Measurements from ENCODE around the gene CYP2W1.

CYP2W1 gene

DNA sequence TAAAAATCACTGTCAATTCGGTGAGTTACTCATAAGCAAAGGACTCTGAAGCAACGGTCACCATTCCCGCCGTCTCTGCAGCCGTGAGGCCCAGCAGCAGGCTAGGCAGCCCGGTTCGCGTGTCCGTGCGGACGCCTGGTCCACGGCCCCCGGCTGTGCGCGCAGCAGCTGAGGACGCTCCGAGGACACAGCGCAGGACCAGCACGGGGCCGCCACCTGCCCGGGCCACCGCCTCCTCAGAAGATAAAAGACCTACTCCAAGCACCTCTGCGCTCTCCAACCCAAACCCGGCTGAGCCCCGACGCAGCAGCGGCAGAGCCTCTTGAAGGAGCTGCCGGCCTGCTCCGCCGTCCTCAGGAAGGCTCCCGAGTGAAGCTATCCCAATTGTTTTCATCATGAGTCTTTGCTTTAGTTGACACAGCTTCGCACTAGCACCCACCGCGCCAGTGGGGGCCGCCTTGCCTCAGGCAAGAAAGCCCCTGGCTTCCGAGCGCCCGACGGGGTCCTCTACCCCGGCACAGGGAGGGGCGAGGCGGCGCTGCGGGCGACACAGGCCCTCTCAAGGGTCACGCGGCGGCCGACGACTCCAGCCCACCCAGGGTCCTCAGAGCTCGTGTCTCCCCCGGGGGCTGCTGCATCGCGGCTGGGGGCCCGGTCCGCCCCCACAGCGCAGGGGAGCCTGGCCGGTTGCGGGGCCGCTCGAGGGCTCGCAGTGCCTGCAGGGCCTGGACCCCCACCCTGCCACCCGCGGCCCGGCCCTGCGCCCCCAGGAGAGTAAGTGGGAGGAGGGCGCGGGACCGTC, 44.5 kb downstream of the CYP2W1 start:
- TF ChIP-seq, protein P1, sequence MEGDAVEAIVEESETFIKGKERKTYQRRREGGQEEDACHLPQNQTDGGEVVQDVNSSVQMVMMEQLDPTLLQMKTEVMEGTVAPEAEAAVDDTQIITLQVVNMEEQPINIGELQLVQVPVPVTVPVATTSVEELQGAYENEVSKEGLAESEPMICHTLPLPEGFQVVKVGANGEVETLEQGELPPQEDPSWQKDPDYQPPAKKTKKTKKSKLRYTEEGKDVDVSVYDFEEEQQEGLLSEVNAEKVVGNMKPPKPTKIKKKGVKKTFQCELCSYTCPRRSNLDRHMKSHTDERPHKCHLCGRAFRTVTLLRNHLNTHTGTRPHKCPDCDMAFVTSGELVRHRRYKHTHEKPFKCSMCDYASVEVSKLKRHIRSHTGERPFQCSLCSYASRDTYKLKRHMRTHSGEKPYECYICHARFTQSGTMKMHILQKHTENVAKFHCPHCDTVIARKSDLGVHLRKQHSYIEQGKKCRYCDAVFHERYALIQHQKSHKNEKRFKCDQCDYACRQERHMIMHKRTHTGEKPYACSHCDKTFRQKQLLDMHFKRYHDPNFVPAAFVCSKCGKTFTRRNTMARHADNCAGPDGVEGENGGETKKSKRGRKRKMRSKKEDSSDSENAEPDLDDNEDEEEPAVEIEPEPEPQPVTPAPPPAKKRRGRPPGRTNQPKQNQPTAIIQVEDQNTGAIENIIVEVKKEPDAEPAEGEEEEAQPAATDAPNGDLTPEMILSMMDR (IDR thresholded peaks at IDR 0.05; ENCODE audit: low read depth, low read length, missing control alignments): no peak
- peak overlapping the region; percentile 62 for H3K4me3 ChIP-seq (ENCODE audit: low read depth, low read length)
- in situ Hi-C loops (cut with HindIII; ENCODE audit: low sequenced_read_pairs): no loop called here
- DNase-seq (ENCODE audit: low read depth): no peak

DNA sequence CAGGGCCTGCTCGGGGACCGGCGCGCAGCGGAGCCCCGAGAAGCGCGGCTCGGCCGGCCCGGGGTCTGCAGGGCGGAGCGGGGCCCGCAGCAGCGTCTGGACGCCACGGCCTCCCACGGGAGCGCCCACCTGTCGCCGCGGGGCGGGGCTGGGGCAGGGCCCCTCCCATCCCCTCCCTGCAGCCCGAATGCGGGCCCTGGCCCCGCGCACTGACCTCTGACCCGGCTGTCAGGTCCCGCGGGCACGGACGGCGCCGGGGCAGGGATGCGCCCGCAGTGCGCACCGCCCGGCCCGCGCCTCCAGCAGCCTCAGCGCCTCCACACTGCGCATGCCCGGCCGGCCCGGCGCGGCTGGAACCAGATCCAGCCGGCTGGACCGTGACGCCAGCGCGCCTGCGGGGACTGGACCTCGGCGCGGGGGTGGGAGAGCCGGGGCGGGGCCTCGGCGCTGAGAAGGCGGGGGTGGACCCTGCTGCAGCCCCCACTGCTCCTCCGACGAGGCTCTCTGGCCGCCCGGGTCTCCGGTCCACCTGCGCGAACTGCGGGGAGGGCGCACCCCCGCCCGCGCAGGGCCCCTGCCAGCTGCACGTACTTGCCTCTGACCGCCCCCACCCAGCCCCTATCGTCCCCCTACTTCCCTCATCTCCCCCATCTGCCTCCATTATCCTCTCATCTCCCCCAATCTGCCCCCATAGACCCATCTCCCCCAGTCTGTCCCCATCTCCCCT, 45.2 kb downstream of the CYP2W1 start:
- TF ChIP-seq, protein P1 (IDR thresholded peaks at IDR 0.05; ENCODE audit: low read depth, low read length, missing control alignments): no peak
- in situ Hi-C loops (cut with HindIII; ENCODE audit: low sequenced_read_pairs): no loop called here
- peak overlapping the region; percentile 62 for H3K4me3 ChIP-seq (ENCODE audit: low read depth, low read length)
- peak; percentile 49 for DNase-seq (ENCODE audit: low read depth)

DNA sequence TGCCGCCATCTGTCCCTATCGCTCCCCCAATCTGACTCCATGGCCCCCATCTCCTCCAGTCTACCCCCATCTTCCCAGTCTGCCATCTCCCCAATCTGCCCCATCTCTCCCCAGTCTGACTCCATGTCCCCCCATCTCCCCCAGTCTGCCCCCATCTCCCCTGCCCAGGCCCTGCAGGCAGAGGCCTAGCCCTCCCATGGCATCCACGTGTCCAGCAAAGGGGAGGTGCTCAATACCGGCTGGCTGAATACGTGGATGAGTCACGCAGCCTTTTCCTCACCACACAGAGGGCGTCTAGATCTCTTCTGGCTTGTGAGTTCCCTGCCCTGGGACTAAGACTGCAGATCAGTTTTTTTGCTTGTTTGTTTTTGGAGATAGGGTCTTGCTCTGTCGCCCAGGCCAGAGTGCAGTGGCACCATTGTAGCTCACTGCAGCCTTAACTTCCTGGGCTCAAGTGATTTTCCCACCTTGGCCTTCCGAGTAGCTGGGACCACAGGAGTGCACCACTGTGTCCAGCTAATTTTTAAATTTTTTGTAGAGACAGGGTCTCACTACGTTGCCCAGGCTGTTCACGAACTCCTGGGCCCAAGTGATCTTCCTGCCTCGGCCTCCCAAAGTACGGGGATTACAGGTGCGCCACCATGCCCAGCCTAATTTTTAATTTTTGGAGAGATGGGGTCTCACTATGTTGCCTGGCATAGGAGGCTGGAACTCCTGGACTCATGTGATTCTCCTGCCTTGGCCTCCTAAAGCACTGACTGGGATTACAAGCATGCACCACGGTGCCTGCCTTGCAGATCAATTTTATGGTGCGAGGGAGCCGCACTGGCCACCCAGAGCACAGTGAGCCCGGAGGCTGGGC, 46.0 kb downstream of the CYP2W1 start:
- in situ Hi-C loops (cut with HindIII; ENCODE audit: low sequenced_read_pairs): no loop called here
- peak; percentile 88 for DNase-seq (ENCODE audit: low read depth)
- peak overlapping the region; percentile 62 for H3K4me3 ChIP-seq (ENCODE audit: low read depth, low read length)
- TF ChIP-seq, protein P1 (IDR thresholded peaks at IDR 0.05; ENCODE audit: low read depth, low read length, missing control alignments): no peak

DNA sequence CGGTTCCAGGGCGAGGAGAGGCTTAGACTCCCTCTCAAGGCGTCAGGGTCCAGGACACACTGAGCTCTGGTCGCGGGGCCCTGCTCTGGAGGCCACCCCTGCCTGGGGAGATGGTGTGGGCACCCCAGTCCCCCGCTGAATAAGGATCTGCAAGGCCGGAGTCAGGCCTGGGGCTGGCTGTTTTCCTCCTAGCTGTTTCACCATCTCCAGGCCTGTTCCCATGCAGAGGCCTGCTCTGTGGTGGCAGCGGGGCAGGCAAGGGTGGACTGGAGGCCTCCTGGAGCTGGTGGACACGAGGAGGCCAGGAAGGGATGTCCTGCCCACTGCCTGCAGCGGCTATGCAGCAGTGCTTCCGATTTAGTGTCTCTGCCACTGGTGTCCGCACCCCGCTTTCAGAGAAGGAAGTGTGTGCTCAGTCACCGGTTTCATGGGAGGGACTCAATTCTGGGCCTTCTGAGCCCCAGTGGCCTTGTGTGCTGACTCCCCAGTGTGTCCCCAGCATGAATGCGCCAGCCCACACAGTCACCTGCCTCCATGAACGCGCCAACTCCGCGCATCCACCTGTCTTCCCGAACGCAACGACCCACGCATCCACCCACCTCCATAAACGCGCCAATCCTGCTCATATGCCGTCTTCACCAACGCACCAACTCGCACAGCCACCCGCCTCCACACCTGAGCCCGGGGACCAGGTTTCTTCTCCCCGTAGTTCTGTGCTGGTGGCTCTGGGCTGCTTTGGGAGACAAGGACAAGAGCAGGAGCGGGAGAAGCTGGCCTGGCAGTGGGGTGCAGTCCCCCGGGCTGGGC, 46.9 kb downstream of the CYP2W1 start:
- TF ChIP-seq, protein P1 (IDR thresholded peaks at IDR 0.05; ENCODE audit: low read depth, low read length, missing control alignments): no peak
- in situ Hi-C loops (cut with HindIII; ENCODE audit: low sequenced_read_pairs): no loop called here
- no peak for DNase-seq (ENCODE audit: low read depth)
- no peak overlapping the region for H3K4me3 ChIP-seq (ENCODE audit: low read depth, low read length)

DNA sequence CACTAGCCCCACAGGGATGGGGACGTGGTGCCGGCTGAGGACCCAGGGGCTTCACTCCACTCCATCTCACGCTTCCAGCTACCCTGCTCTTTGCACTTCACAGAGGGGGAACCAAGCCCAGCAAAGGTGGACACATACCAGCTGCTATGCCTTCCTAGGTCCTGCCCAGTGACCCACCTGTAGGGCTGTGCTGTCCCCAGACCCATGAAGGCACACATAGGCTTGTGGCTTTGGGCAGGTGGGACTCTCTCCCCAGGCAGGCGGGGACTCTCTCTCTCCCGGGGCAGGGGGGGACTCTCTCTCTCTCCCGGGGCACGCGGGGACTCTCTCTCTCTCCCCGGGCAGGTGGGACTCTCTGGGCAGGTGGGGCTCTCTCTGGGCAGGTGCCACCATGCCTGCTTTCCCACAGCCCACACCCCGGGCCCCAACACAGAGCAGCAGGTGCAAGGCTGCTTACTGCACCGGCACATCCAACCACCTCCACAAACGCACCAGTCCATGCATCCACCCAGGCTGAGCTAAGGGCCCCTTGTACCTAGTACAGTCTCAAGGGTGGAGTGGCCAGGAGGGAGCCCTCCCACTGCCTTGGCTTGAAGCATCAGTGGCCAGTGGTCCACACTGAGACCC, 47.6 kb downstream of the CYP2W1 start:
- in situ Hi-C loops (cut with HindIII; ENCODE audit: low sequenced_read_pairs): no loop called here
- TF ChIP-seq, protein P1 (IDR thresholded peaks at IDR 0.05; ENCODE audit: low read depth, low read length, missing control alignments): no peak
- H3K4me3 ChIP-seq (ENCODE audit: low read depth, low read length): no peak overlapping the region
- DNase-seq (ENCODE audit: low read depth): no peak

Data from astrocyte of the cerebellum (primary cell).